Esophagus muscularis mucosa (tissue), 4 donors: ENCODE results near the gene CCDC88C. TPM values are rescaled to one million over a fixed set of nuclear protein-coding genes. Genes with fewer than 3 reads are reported as not detected.

Experiments used
- DNase-seq: peaks from one replicate; pipeline ENCODE4 v3.0.0-alpha.2; 2017; ENCODE audit errors: extremely low spot score
- H3K27ac ChIP-seq, 4 donors: fragments of 200-600 bp; sonication (generic); replicated peaks in 1 of 4; 1 replicate in 3 of 4; 2 replicates in 1 of 4; pipeline ENCODE4 v1.5.1; 2016 to 2019; ENCODE audit warnings: mild to moderate bottlenecking in 1 of 4
- H3K27me3 ChIP-seq, 4 donors: fragments of 200-600 bp; sonication (generic); one replicate each; pipeline versions ENCODE4 v1.5.1 to v1.6.0; 2016 to 2019
- H3K36me3 ChIP-seq, 4 donors: fragments of 200-600 bp; sonication (generic); one replicate each; pipeline ENCODE4 v1.5.1; 2016 to 2019
- H3K4me1 ChIP-seq, 4 donors: fragments of 200-600 bp; sonication (generic); one replicate each; pipeline ENCODE4 v1.5.1; 2016 to 2019
- H3K4me3 ChIP-seq, 4 donors: fragments of 200-600 bp; sonication (generic); 1 replicate in 2 of 4; 2 replicates in 2 of 4; pipeline ENCODE4 v1.5.1; 2016 to 2019; ENCODE audit warnings: mild to moderate bottlenecking in 4 of 4, moderate library complexity in 1 of 4
- H3K9me3 ChIP-seq, 4 donors: fragments of 200-600 bp; sonication (generic); 1 replicate in 3 of 4; 2 replicates in 1 of 4; pipeline ENCODE4 v1.5.1; 2016 to 2019
- CTCF ChIP-seq, 3 experiments: fragments of 200-600 bp in 2 of 3; fragments of 450-650 bp in 1 of 3; sonication (generic) in 2 of 3; IDR thresholded peaks; one replicate each; pipeline ENCODE4 v1.5.1; 2017 to 2019; ENCODE audit warnings: antibody characterized with exemption in 3 of 3, mild to moderate bottlenecking in 2 of 3, moderate library complexity in 1 of 3
- EP300 ChIP-seq: sonication (generic); formaldehyde crosslinking; IDR thresholded peaks from one replicate; pipeline ENCODE4 v1.6.1; 2017; ENCODE audit warnings: antibody characterized with exemption
- POLR2A ChIP-seq: fragments of 450-650 bp; IDR thresholded peaks from one replicate; pipeline ENCODE4 v1.6.1; 2017; ENCODE audit warnings: antibody characterized with exemption, moderate library complexity, mild to moderate bottlenecking, low read depth
- POLR2AphosphoS5 ChIP-seq, 2 donors: sonication (generic); formaldehyde crosslinking; IDR thresholded peaks; one replicate each; pipeline ENCODE4 v1.6.1; 2017; ENCODE audit warnings: antibody characterized with exemption in 2 of 2
- WGBS: methylation state at CpG from one replicate; pipeline ENCODE4 v1.1.5; 2018; 5-methylcytosine and 5-hydroxymethylcytosine counted together
- intact Hi-C: fragments of 100-400 bp; cut with DNase I; formaldehyde crosslinking; loops from one replicate; pipeline ENCODE4 v1.15.1; 2023
- total RNA-seq, 4 donors: library from RNA; depleted of rRNA; stranded (reverse); fragments of >200 nt; gene quantifications; one replicate each; pipeline versions ENCODE4 v1.1.0 to v1.2.1, GENCODE V29; 2016

The CCDC88C gene
- total RNA-seq, 4 donors from 2014 or later = 4.2 to 6.3 (median 5.6) TPM

- no peak for DNase-seq
- H3K9me3 ChIP-seq = no peaks in the 10 kb centered on the region
- H3K4me3 ChIP-seq = no peak overlapping the region
- TF ChIP-seq POLR2AphosphoS5 (IDR thresholded peaks at IDR 0.05) (no peak), EP300 (no peak), POLR2A (no peak), CTCF (IDR thresholded peaks at IDR 0.05) (no peak)
- H3K36me3 ChIP-seq = no peaks in the 10 kb centered on the region
- H3K27ac ChIP-seq = no peak overlapping the region
- intact Hi-C loops = no loop called here
- peaks cover 14 to 29% (median 17%) of the 10 kb centered on the region in 4 donors for H3K4me1 ChIP-seq
- H3K27me3 ChIP-seq = peaks cover 0 to 12% (median 2%) of the 10 kb centered on the region in 4 donors
- 81% methylated on average over 20 of the region's 22 CpGs for WGBS
These were observed 50.1 kb downstream of the CCDC88C start for GRCh38 chr14:91367173-91368171.

- no peak overlapping the region for H3K27ac ChIP-seq
- DNase-seq = no peak
- intact Hi-C loops = no loop called here
- peaks cover 13 to 29% (median 17%) of the 10 kb centered on the region in 4 donors for H3K4me1 ChIP-seq
- H3K36me3 ChIP-seq = no peaks in the 10 kb centered on the region
- H3K9me3 ChIP-seq = no peaks in the 10 kb centered on the region
- WGBS = 92% methylated on average over 6 of the region's 6 CpGs
- peaks cover 0 to 11% (median 2%) of the 10 kb centered on the region in 4 donors for H3K27me3 ChIP-seq
- no peak overlapping the region for H3K4me3 ChIP-seq
- TF ChIP-seq POLR2AphosphoS5 (IDR thresholded peaks at IDR 0.05) = no peak
- no peak for TF ChIP-seq EP300
- TF ChIP-seq POLR2A = no peak
These were observed 50.9 kb downstream of the CCDC88C start for GRCh38 chr14:91366749-91367148.

DNA sequence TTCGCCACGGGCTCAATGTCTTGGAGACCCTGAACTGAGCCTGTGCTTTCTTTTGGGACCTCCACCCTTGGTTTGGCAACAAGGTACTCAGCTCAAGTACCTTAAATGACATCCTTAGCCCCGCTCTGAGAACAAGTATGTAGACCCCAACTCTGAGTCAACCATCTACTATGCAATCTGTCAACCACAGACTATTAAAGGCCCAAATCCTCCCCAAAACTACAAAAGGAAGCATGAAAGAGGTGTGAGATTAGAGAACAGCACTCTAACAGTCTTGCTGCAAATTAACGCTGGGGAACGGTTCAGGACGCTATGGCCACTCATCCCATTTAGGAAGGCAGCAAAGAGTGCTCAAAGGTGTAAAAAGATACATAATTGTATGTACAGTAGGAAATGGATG is 52.1 kb downstream of the CCDC88C start:
- Histone ChIP-seq H3K4me1 (peaks cover 11 to 21% (median 12%) of the 10 kb centered on the region in 4 donors), H3K9me3 (no peaks in the 10 kb centered on the region), H3K27ac (no peak overlapping the region), H3K27me3 (peaks cover 0 to 4% (median 1%) of the 10 kb centered on the region in 4 donors), H3K36me3 (no peaks in the 10 kb centered on the region), H3K4me3 (no peak overlapping the region)
- no peak for DNase-seq
- intact Hi-C loops = no loop called here
- TF ChIP-seq POLR2AphosphoS5 (IDR thresholded peaks at IDR 0.05) (no peak), EP300 (no peak), POLR2A (no peak), CTCF (IDR thresholded peaks at IDR 0.05) (no peak)
- WGBS = 96% methylated on average over 5 of the region's 6 CpGs

DNA sequence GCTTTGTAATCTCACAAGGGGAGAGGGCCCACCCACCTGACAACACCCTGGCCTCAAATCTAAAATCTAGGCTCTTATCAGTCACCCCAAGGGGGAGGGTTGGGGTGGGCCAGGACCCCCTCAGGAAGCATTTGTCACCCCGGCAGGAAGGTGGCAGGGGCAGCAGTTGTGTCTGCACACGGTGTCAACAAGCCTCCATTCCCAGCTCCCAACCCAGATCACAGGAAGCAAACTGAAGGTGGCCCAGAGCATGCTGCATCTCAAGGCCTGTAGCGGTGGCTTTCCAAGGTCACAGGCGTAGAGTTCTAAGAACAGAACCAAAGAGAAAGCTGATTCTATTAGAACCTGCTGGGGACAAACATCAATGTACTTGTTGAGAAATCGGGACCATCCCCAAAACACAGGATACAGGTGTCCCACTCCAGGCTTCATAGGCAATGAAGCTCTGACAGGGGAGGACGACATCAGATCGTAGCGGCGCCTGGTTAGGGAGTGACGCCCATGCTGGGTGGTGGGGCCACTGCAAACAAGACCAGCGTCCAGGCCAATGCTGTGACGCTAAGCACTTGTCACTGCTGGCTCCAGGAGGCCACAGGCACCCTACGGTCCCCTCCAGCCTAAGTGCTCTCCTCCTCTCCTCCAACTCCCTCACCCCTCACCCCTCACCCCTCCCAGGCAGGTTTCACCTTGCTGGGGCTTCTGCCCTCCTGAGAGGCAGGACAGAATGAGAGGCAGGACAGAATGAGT is 52.9 kb downstream of the CCDC88C start:
- intact Hi-C loops = no loop called here
- TF ChIP-seq POLR2A = no peak
- TF ChIP-seq CTCF (IDR thresholded peaks at IDR 0.05) = no peak
- no peak for TF ChIP-seq POLR2AphosphoS5 (IDR thresholded peaks at IDR 0.05)
- TF ChIP-seq EP300 = no peak
- H3K27me3 ChIP-seq = no peaks in the 10 kb centered on the region
- 89% methylated on average over 11 of the region's 13 CpGs for WGBS
- no peak for DNase-seq
- H3K4me3 ChIP-seq = no peak overlapping the region
- H3K4me1 ChIP-seq = peaks cover 3 to 12% (median 4%) of the 10 kb centered on the region in 4 donors
- H3K36me3 ChIP-seq = no peaks in the 10 kb centered on the region
- H3K27ac ChIP-seq = no peak overlapping the region
- no peaks in the 10 kb centered on the region for H3K9me3 ChIP-seq
